GM18520 (cell line): ENCODE measurements around the gene LTB4R.
A peak's percentile ranks its signal among the peaks of the same experiment; 100 is the strongest.

Source experiments
- ATAC-seq: cut with Tn5 transposase; IDR thresholded peaks from one replicate; pipeline ENCODE4 v1.9.1; 2021; ENCODE audit not compliant: unreplicated experiment

Gene LTB4R

GRCh38 chr14:24299255-24300191 lies 11.8 kb upstream of the LTB4R start, which contains the start of the genes DHRS1 and NOP9:
Gene DHRS1 (minus strand): TSS chr14:24299780. CDS start chr14:24299106, 674 bp downstream.
Gene NOP9 (plus strand): TSS chr14:24299850. CDS start chr14:24299955, 105 bp downstream.
- peak; percentile 54 for ATAC-seq

GRCh38 chr14:24300326-24300980 lies 10.8 kb upstream of the LTB4R start:
- ATAC-seq: no peak

- ATAC-seq: no peak
These were observed 7.3 kb upstream of the LTB4R start for GRCh38 chr14:24304019-24304387.

DNA sequence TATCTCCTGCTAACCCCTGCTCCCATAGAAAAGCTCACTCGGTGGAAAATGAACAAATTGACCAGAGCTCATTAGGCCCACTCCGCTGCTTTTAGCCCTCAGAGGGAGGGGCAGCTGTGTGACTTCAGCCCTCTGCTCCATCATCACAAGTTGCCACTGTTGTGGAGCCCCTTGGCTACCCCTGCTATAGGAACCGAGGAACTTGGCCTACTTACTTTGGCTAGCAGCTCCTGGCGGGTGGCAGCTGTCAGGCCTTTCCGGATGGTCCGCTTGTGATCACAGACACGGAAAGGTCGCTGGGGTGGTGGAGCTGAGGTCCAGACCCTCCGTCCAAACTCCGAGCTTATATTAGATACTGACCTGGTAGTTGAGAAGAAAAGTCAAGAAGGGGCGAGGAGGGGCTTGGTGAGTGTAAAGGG lies 4.1 kb upstream of the LTB4R start:
- ATAC-seq: no peak

DNA sequence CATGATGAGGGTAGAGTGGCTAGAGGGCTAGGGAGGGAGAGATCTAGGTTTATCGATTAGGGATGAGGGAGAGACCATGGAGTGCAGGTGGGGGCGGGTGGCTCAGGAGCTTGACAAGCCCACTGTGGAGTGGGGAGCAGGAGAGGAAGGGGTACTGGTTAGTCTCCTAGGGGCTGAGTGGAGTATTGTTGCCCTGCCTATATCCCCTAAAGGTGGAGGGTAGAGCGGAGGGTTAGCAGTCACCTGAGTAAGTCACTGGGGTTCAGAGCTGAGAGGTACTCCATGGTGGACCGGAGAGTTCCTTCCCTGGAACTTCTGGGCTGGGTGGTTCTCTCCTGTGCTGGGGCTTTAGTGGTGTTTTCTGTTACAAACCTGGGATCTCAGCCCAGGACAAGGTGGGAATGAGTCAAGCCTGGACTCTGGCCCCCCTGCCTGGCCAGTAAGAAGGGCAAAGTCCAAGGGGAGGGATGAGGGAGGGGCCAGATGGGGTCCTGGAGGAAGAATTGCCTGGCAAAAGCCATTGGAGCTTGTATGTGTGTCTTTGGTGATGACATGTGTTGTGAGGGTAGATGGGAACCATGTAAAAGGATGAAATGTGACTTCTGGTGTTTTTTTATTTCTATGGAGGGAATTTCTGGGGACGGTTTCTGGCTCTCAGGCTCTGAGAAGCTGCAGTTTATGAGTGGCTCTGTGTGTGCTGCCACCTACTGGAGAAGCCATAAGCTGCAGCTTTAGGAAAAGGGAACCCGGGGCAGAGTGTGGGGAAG lies 3.5 kb upstream of the LTB4R start, which contains the start of gene CIDEB:
TSS of gene CIDEB (minus strand) at position 403 of the 767 bp plus-strand sequence. CDS start at position 284, 119 bp downstream.
- no peak for ATAC-seq

DNA sequence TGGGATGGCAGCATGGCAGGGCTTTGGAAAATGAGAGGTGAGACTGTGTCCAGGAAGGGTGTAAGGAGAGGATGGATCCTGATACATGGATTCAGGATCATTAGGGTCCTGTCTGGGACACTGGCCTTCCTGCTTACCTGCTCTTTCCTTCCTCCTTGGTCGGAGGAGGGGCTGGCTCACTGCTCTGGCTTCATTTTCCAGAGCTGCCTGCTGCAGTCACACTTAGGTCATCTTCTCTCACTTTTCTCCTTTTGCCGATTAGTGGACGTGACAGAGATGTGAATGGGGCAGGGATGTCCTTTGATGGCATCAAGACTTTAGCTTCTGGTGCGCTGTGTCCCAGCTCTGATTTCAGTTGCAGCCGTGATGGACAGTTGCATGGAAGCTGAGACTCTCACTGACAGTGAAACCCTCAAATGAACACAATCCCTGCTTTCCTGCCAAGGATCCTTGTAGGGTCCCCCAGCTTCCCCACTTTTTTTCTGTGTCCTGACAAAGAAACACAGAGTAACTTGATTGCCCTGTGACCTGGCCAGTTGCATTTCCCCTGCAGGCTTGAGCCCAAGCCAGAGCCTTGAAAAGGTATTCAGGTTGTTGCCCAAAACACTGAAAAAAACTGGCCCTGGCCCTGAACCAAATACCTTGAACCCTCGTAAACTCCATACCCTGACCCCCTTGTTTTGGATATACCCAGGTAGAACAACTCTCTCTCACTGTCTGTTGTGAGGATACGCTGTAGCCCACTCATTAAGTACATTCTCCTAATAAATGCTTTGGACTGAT lies 2.8 kb upstream of the LTB4R start:
- no peak for ATAC-seq

DNA sequence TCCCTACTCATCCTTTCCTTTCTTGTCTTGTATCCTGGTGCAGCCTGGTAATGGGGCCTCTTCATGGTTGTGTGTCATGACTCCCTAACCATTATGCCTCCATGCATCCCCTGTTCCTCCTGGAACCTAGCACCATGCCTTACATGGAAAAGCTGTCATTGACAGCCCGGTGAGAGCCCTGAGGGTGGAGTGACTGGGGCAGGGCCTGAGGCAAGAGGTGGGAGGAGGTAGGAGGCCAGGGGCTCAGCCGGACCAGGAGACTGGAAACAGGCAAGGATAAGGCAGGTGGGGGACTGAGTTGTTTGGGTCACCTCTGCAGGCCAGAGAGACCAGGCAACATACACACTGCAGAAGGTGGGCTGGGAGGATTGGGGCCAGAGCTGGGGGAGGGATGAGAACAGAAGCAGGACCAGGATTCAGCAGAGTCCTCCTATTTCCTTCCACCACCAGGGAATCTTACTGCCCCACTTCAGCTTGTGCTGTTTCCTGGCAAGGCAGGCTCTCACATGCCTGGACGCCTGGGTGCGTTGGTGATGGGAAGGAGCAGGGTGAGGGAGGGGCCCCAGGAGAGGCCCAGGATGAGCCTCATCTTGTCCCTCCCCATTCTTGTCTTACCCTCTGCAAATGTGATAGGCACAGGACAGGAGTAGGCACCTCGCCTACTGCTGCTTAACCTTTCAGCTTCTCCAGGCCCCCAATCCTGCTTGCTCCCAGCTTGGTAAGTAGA lies 1.6 kb upstream of the LTB4R start, which contains the start of gene LTB4R2:
TSS of gene LTB4R2 (plus strand) at position 603 of the 727 bp plus-strand sequence. CDS start 525 bp downstream, outside the sequence.
- ATAC-seq: no peak

DNA sequence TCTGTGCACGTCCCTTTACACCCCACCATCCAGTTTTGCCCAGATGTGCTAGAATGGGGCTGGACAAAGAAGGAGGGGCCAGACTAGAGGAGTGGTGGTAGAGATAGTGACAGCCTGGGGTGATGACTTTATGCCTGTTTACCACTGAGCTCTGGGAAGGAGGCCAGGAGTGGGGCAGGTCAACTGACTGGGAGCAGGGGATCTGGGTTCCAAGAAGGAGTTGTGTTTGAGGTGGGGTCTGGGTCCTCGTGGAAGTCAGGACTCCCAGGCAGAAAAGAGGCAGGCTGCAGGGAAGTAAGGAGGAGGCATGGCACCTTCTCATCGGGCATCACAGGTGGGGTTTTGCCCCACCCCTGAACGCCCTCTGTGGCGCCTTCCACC lies 1.0 kb upstream of the LTB4R start:
- ATAC-seq: no peak

DNA sequence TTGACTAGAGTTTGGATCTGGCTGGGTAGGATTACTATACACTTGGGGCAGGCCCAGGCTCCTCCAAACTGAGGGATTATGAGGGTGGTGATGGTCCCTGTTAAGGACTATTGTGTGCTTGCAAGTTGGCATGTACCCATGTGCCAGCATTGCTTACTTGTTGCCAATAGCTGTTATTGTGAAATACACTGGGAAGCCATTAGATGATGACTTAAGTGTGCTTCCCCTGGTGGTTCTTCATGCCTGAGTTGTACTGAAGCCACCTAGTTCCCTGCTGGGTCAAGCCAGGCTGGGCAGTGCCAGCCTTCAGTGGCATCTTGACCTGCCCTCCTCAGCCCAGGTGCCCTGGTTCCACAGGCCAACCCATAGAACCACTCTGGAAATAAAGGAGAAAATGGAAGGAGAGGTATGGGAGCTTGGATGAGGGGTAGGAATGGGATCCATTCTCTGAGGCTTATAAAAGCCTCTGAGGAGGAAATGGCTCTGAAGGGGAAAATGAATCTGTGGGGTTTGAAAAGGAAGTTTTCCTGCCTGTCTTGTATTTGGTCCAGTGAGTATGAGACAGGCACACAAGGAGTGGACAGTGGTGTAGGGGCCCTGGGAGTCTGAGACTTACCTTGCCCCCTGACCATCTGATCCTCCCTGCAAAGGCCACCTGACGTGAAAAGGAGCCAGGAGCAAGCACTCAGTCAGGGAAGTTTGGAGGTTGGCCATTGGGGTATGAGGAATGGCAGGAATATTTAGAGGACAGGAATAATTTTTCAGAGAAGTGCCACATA lies 724 bp downstream of the LTB4R start:
- no peak for ATAC-seq

DNA sequence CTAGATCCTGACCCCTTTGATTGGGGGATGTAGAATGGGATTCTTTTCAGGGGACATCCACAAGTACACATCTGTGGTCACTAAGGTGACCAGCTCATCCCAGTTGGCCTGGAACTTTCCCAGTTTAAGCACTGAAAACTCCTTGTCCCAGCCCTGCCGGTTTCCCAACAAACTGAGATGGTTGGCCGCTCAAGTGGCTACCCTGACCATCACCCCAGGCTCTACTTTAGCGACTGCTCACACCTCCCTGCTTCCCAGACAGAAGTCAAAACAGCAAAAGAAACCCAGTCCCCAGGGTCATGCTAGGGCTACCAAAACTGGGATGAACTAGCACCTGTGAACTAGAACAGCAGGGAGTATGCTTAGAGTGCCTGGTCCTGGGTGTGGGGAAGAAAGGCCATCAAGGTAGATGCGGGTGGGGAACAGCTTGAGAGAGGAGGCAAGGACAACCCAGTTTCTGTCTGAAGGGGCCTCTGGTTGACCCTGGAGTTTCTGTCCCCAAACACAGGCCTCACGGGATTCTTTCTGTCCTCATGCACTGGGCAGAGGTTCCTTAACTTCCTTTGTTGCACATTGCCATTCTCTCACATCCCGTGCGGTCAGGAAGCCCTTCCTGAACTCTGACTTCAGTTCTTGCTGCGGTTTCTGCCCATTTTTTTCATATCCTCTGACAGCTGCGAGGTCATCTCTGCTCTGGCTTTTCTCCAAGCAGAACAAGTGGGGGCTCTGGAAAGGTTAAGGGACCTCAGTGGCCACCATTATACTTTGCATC lies 1.6 kb downstream of the LTB4R start:
- no peak for ATAC-seq

- no peak for ATAC-seq
These were observed 2.6 kb downstream of the LTB4R start for GRCh38 chr14:24313913-24314312.

DNA sequence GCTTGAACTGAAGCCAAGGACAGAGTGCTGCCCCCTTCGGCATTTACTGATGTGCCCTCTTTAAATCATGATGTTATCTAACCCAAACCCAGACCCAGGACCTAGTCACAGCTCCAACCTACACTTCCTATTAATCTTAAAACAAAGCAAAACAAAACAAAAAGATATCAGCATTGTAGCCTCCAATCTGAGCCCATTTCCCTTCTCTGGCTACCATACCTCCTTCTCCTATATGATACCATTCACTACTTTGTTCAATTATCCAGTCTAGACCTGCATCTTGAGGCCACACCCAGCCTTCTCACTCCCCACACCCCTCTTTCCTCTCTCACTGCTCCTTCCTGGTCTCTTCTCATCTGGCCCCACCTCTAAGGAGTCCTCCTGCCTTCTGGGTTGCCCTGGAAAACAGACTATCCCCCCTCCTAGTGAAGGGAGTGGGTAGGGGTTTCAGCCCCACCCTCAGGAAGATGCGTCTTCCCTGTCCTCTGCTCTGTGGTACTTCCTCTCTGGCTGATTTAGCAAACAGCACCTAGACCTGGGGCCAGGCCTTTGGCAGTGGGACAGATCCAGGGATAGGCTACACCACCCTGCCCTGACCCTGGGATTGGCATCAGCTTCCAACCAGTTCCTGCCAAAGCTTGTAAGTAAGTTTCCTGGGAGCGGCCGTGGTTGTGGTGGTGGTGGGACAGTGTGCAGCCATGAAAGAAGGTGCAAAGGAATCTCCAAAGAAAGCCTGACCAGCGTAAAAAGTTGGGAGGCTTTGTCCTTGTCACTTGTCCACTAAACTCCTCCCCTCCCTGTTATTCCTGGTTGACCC lies 3.3 kb downstream of the LTB4R start:
- ATAC-seq: no peak

DNA sequence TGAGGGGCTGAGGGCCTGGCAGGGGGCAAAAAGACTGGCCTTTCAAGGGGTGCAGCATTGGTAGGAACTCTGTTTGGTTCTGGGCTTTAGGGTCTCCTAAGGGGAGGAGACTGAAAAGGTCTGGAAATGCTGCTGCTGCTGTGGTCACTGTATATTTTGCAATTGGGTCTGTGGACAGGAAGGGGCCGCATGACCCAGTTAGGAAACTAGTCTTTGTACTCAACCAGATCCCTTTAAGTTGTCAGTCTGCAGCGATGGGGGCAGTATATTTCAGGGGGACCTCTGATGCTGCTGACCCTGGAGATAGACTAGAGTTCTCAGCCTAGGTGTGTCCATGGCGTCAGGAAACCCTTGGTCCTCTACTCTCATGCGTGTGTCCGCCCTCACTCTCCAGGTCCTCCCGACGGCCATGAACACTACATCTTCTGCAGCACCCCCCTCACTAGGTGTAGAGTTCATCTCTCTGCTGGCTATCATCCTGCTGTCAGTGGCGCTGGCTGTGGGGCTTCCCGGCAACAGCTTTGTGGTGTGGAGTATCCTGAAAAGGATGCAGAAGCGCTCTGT lies 4.0 kb downstream of the LTB4R start:
- no peak for ATAC-seq

GRCh38 chr14:24315807-24316596 lies 4.7 kb downstream of the LTB4R start:
- no peak for ATAC-seq

GRCh38 chr14:24316597-24316950 lies 5.3 kb downstream of the LTB4R start:
- ATAC-seq: no peak
